Measurements from ENCODE around the gene MYO1B. TPM values are rescaled to one million over a fixed set of nuclear protein-coding genes. Genes with fewer than 3 reads are reported as not detected.

The MYO1B gene
- total and polyA plus RNA-seq, 10 of the 15 experiments (the other 5 are each of a cell fraction or from before 2014, with no cell fraction given): 0.10 to 4.2 (median 1.6) TPM

- TF ChIP-seq ZBTB11 (CRISPR knock-in tag; IDR thresholded peaks at IDR 0.05): no peak
These were observed 166.3 kb downstream of the MYO1B start (continued) for GRCh38 chr2:191411472-191411871.

- in situ Hi-C loops (cut with MboI) (no loop called here), intact Hi-C loops (cut with micrococcal nuclease; ENCODE audit: unreplicated experiment) (no loop called here)
- BruUV-seq (replicated peaks): no TSS peak
- FAIRE-seq (no peak), DNase-seq (ENCODE audit: low read depth, low spot score) (no peak), ATAC-seq (no peak)
- Histone ChIP-seq H4K20me1 (ENCODE audit: control insufficient read depth, insufficient read depth) (no peaks in the 10 kb centered on the region), H3K4me3 (no peak overlapping the region), H3K27ac (ENCODE audit: control insufficient read depth, insufficient read depth) (no peak overlapping the region), H3K9ac (ENCODE audit: control insufficient read depth, insufficient read depth, low read length) (no peak overlapping the region), H3K4me1 (ENCODE audit: control insufficient read depth, insufficient read depth, low read length) (no peaks in the 10 kb centered on the region), H2AFZ (ENCODE audit: control insufficient read depth, low read depth, low read length) (no peak overlapping the region), H3K9me3 (replicated peaks; ENCODE audit: control insufficient read depth, insufficient read depth, low read length) (no peaks in the 10 kb centered on the region), H3K79me2 (ENCODE audit: control insufficient read depth, insufficient read depth, low read length) (no peaks in the 10 kb centered on the region), H3K4me2 (ENCODE audit: control insufficient read depth, insufficient read depth) (no peak overlapping the region), H3K36me3 (ENCODE audit: control insufficient read depth in 2 of 2, insufficient read depth in 2 of 2, low read length in 1 of 2) (no peaks in the 10 kb centered on the region), H3K27me3 (replicated peaks in 1 of 2; ENCODE audit: control insufficient read depth in 2 of 2, insufficient read depth in 2 of 2, low read length in 1 of 2) (no peaks in the 10 kb centered on the region)
- ChIA-PET SMC1A (ENCODE audit: uncharacterized antibody, unreplicated experiment) (no interaction called here), RAD21 (ENCODE audit: unreplicated experiment) (no interaction called here), CTCF (no interaction called here), POLR2A (no interaction called here)
- WGBS (ENCODE audit: insufficient coverage, insufficient replicate concordance, low lambda C conversion rate, missing lambda C conversion rate): 21% methylated on average over 2 of the region's 2 CpGs
- TF ChIP-seq POU2F2 (IDR thresholded peaks at IDR 0.05; ENCODE audit: borderline replicate concordance, low read depth, low read length) (no peak), NR2C2 (IDR thresholded peaks at IDR 0.05; ENCODE audit: borderline replicate concordance, control insufficient read depth, insufficient read length, low read depth) (no peak), PRDM15 (CRISPR knock-in tag; IDR thresholded peaks at IDR 0.05) (no peak), NFIC (IDR thresholded peaks at IDR 0.05; ENCODE audit: low read depth, low read length) (no peak), KAT2A (conservative IDR thresholded peaks at IDR 0.05; ENCODE audit: control insufficient read depth, low read depth, low read length) (no peak), CUX1 (IDR thresholded peaks at IDR 0.05; ENCODE audit: insufficient replicate concordance, low read depth, low read length) (no peak), PAX8 (IDR thresholded peaks at IDR 0.05) (no peak), SIN3A (IDR thresholded peaks at IDR 0.05; ENCODE audit: low read depth, low read length) (no peak), CEBPB (IDR thresholded peaks at IDR 0.05; ENCODE audit: borderline replicate concordance in 1 of 2, low read depth in 2 of 2, low read length in 2 of 2) (no peak), FOXK2 (IDR thresholded peaks at IDR 0.05) (no peak)
These were observed 167.1 kb downstream of the MYO1B start for GRCh38 chr2:191412353-191412752.

Measured in GM12878 (cell line).